Uterus (tissue), 2 donors: ENCODE data around the gene TMEM92.

ENCODE experiments used
- CTCF ChIP-seq, 4 experiments: fragments of 200-600 bp in 2 of 4; fragments of 450-650 bp in 2 of 4; sonication (generic) in 2 of 4; IDR thresholded peaks; one replicate each; pipeline ENCODE4 v1.5.1; 2016 to 2019; ENCODE audit warnings: antibody characterized with exemption in 4 of 4, mild to moderate bottlenecking in 2 of 4, moderate library complexity in 1 of 4
- POLR2A ChIP-seq, 2 donors: fragments of 450-650 bp; IDR thresholded peaks; one replicate each; pipeline ENCODE4 v1.6.1; 2016; ENCODE audit warnings: antibody characterized with exemption in 2 of 2, mild to moderate bottlenecking in 1 of 2, moderate library complexity in 1 of 2

GRCh38 chr17:50238601-50239280, 35.5 kb upstream of the TMEM92 start:
- TF ChIP-seq CTCF (IDR thresholded peaks at IDR 0.05) = no peak
- no peak for TF ChIP-seq POLR2A (IDR thresholded peaks at IDR 0.05)
